ENCODE measurements around the gene CCL14. TPM values are rescaled to one million over a fixed set of nuclear protein-coding genes. Genes with fewer than 3 reads are reported as not detected.

The CCL14 gene
- total RNA-seq, 1 experiment from 2014 or later = not detected

DNA sequence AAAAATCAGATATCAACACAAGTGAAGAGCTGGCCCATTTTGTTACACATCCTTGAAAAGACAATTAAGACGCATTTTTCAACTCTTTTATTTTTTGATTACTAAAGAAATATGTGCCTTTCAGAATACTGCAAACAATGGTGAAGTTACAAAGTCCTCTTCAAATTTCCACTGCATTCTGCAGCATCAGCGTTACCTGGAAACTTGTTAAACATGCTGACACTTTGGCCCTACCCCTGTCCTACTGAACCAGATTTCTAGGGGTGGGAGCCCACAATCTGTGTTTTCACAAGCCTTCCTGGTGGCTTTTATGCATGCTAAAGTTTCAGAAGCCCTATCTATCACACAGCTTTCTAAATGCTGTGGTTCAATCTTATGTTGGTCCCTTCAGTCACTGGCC, 4.5 kb upstream of the CCL14 start:
- DNase-seq (ENCODE audit: low read depth) = no peak

- DNase-seq (ENCODE audit: low read depth) = no peak
Observed at GRCh38 chr17:35988164-35988563, 1.6 kb upstream of the CCL14 start.

- DNase-seq (ENCODE audit: low read depth) = no peak
Observed at GRCh38 chr17:35984140-35984539, 2.4 kb downstream of the CCL14 start.

GRCh38 chr17:35982409-35983191, 3.9 kb downstream of the CCL14 start:
- no peak for DNase-seq (ENCODE audit: low read depth)

GRCh38 chr17:35981908-35982330, 4.6 kb downstream of the CCL14 start:
- no peak for DNase-seq (ENCODE audit: low read depth)

GRCh38 chr17:35981246-35981645, 5.3 kb downstream of the CCL14 start, which contains the start of gene CCL16:
CCL16 (minus strand) TSS chr17:35981497; CDS start chr17:35981420, 77 bp downstream.
- DNase-seq (ENCODE audit: low read depth) = no peak

DNA sequence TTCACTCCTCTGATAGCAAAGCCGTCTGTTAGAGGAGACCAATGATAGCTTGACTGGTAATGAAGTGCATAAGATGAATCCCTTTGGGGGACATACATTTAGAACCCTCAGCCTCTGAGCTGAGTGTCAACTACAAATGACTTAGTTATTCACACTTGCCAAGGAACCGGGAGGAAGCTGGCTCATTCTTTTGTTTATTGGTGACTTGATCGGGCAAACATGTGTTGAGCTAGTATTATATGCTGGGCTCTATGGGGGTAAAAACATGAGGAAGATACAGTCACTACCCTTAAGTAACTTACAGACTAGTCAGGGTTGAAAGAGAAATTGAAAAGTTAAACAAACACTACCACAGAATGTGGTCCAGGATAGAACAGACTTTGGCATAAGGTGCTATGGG, 8.2 kb downstream of the CCL14 start:
- DNase-seq (ENCODE audit: low read depth) = no peak

DNA sequence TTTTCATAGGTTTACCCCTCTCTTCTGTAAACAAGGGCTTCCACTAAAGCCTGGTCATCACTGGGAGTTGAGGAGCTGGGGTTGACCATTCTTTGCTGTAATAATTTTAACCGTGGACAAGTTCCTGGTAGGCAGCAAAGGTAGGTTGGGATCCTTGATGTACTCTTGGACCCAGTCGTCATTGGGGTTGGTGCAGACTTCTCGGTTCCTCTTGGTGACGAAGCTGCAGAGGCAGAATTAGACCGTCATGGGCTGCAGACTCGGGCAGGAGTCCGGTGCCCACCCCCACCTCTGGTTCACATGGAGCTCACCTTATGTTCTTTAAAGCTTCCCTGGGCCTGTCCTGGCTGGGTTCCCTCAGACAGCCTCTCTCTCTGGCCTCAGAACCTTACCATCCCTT, 9.0 kb downstream of the CCL14 start:
- no peak for DNase-seq (ENCODE audit: low read depth)

GRCh38 chr17:35973333-35974260, 12.9 kb downstream of the CCL14 start:
- no peak for DNase-seq (ENCODE audit: low read depth)

- DNase-seq (ENCODE audit: low read depth) = no peak
Observed at GRCh38 chr17:35972945-35973332, 13.6 kb downstream of the CCL14 start.

- no peak for DNase-seq (ENCODE audit: low read depth)
Observed at GRCh38 chr17:35972535-35972934, 14.0 kb downstream of the CCL14 start.

DNA sequence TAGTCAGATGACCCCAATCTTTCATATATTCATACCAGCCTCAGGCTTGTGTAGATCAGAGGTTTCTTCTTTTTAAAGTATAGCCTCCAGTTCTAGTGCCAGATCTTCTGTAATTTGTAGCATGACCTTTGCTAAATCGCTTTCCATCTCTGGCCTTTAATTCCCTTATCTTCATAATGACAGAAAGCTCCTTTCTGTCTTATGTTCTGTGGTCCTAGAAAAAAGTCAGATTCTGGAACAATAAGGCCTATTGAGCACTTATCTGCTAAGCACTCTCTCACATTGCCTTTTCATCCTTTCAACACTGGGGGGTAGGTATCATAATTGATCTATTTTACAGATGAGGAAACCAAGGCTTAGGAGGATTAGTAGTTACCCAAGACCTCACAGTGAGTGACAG, 14.5 kb downstream of the CCL14 start:
- DNase-seq (ENCODE audit: low read depth) = no peak

DNA sequence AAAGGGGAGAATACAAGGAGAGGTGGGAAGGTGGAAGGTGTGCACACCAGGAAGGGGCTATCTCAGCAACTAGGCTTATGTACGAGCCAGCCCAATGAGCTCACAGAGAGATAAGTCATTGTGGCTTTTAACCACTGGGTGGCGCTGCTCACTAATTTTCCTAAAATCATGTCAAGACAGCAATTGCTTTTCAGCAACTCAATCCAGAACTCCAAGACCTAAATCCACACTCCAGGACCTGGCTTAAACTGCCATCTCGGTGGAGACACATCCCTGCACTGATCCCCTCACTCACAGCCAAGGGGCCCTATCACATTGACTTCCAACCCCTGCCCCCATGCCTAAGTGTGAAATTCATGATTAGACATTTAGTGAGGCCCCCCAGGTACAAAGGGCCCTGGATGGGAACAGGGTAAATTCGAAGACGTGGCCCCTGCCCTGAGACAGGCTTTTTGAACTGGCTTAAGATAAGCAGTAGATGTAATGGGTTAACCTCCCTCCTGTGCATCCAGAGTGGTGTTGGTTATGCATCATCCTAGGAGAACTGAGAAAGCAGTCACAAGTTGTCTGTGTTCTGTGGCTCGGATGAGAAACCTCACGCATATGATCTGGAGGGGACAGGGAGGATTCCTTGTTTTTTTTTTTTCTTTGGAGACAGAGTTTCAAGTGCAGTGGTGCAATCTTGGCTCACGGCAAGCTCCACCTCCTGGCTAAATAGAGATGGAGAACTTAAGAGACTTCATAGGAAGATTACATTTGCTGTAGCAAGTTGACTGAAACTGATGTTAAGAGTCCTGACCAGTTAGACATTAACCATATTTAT, 16.8 kb downstream of the CCL14 start:
- DNase-seq (ENCODE audit: low read depth) = peak; percentile 58

- DNase-seq (ENCODE audit: low read depth) = no peak
Observed at GRCh38 chr17:35968520-35969054, 17.9 kb downstream of the CCL14 start.

- no peak for DNase-seq (ENCODE audit: low read depth)
Observed at GRCh38 chr17:35965272-35965671, 21.3 kb downstream of the CCL14 start.

GRCh38 chr17:35963663-35964062, 22.9 kb downstream of the CCL14 start:
- DNase-seq (ENCODE audit: low read depth) = no peak

- DNase-seq (ENCODE audit: low read depth) = no peak
Observed at GRCh38 chr17:35953720-35954119, 32.8 kb downstream of the CCL14 start.

- DNase-seq (ENCODE audit: low read depth) = no peak
Observed at GRCh38 chr17:35949401-35949800, 37.1 kb downstream of the CCL14 start.

GRCh38 chr17:35948092-35948491, 38.4 kb downstream of the CCL14 start:
- DNase-seq (ENCODE audit: low read depth) = no peak

GRCh38 chr17:35947156-35947585, 39.4 kb downstream of the CCL14 start:
- DNase-seq (ENCODE audit: low read depth) = peak; percentile 48

- DNase-seq (ENCODE audit: low read depth) = peak; percentile 26
Observed at GRCh38 chr17:35944151-35944550, 42.4 kb downstream of the CCL14 start.

DNA sequence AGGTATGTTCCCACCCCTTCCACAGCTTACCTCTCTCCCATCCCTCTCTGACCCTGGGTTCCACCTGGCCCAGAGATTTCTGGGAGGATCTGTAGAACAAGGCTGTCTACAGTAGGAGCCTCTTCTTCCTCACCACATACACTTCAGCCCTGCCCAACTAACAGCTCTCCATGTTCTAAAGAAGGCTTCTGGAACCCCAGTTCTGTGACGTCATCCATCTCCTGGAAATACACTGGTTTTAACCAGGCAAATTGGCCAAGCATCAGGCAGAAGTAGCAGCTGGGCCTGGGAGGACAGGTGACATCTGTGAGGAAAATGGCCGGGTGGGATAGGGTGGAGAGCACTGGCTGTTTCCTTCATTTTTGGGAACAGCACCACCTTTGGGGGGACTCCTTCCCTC, 43.0 kb downstream of the CCL14 start, which contains the start of gene LYZL6:
Gene LYZL6 (minus strand): TSS at position 177 of the 400 bp plus-strand sequence. CDS start 4,357 bp downstream, outside the sequence.
- DNase-seq (ENCODE audit: low read depth) = no peak
